Activated naive CD8-positive, alpha-beta T cell (primary cell): ENCODE results near the gene OXCT1.
"Not testable (repeated sequence)": the region's sequence is repeated elsewhere in the genome, so short reads cannot be mapped to it uniquely, and the experiment has no call there.

Experiments
- H3K27ac Mint-ChIP-seq: one replicate; pipeline ENCODE4 v1.8.0; 2021; ENCODE audit warnings: mixed read lengths
- H3K27me3 Mint-ChIP-seq: one replicate; pipeline ENCODE4 v1.8.0; 2021; ENCODE audit warnings: mixed read lengths
- H3K36me3 Mint-ChIP-seq: one replicate; pipeline ENCODE4 v1.8.0; 2021; ENCODE audit warnings: mixed read lengths
- H3K4me1 Mint-ChIP-seq: one replicate; pipeline ENCODE4 v1.8.0; 2021; ENCODE audit warnings: low read depth, mixed read lengths
- H3K4me3 Mint-ChIP-seq: one replicate; pipeline ENCODE4 v1.8.0; 2021; ENCODE audit warnings: mild to moderate bottlenecking, mixed read lengths
- H3K9me3 Mint-ChIP-seq: one replicate; pipeline ENCODE4 v1.8.0; 2021; ENCODE audit warnings: low read depth, mixed read lengths

Gene OXCT1

GRCh38 chr5:41821051-41821450 lies 49.2 kb downstream of the OXCT1 start:
- H3K4me3 Mint-ChIP-seq = no peak overlapping the region
- H3K36me3 Mint-ChIP-seq = peaks cover 34% of the 10 kb centered on the region
- peaks cover 21% of the 10 kb centered on the region for H3K4me1 Mint-ChIP-seq
- H3K9me3 Mint-ChIP-seq = no peaks in the 10 kb centered on the region
- H3K27ac Mint-ChIP-seq = no peak overlapping the region
- H3K27me3 Mint-ChIP-seq = no peaks in the 10 kb centered on the region

- H3K36me3 Mint-ChIP-seq = peaks cover 29% of the 10 kb centered on the region
- no peaks in the 10 kb centered on the region for H3K9me3 Mint-ChIP-seq
- no peak overlapping the region for H3K4me3 Mint-ChIP-seq
- peaks cover 21% of the 10 kb centered on the region for H3K4me1 Mint-ChIP-seq
- H3K27me3 Mint-ChIP-seq = no peaks in the 10 kb centered on the region
- no peak overlapping the region for H3K27ac Mint-ChIP-seq
Measured at GRCh38 chr5:41820150-41820549, 50.1 kb downstream of the OXCT1 start.

GRCh38 chr5:41817625-41818301 lies 52.5 kb downstream of the OXCT1 start:
- Mint-ChIP-seq H3K4me1 (peaks cover 24% of the 10 kb centered on the region), H3K27me3 (no peaks in the 10 kb centered on the region), H3K4me3 (no peak overlapping the region), H3K9me3 (no peaks in the 10 kb centered on the region), H3K36me3 (peaks cover 29% of the 10 kb centered on the region), H3K27ac (no peak overlapping the region)

- Mint-ChIP-seq H3K4me3 (no peak overlapping the region), H3K9me3 (no peaks in the 10 kb centered on the region), H3K27ac (no peak overlapping the region), H3K4me1 (peaks cover 26% of the 10 kb centered on the region), H3K27me3 (no peaks in the 10 kb centered on the region), H3K36me3 (peaks cover 26% of the 10 kb centered on the region)
Measured at GRCh38 chr5:41815663-41816229, 54.5 kb downstream of the OXCT1 start.

- Mint-ChIP-seq H3K27ac (no peak overlapping the region), H3K4me3 (no peak overlapping the region), H3K9me3 (no peaks in the 10 kb centered on the region), H3K27me3 (no peaks in the 10 kb centered on the region), H3K4me1 (peaks cover 29% of the 10 kb centered on the region), H3K36me3 (peaks cover 24% of the 10 kb centered on the region)
Measured at GRCh38 chr5:41815261-41815660, 55.0 kb downstream of the OXCT1 start.

- Mint-ChIP-seq H3K4me1 (peaks cover 38% of the 10 kb centered on the region), H3K36me3 (peaks cover 26% of the 10 kb centered on the region)
- not testable (repeated sequence) for H3K9me3 Mint-ChIP-seq, H3K4me3 Mint-ChIP-seq, H3K27ac Mint-ChIP-seq, H3K27me3 Mint-ChIP-seq
Measured at GRCh38 chr5:41814306-41814705, 55.9 kb downstream of the OXCT1 start.

GRCh38 chr5:41812156-41812555 lies 58.1 kb downstream of the OXCT1 start:
- no peaks in the 10 kb centered on the region for H3K9me3 Mint-ChIP-seq
- peaks cover 18% of the 10 kb centered on the region for H3K36me3 Mint-ChIP-seq
- no peak overlapping the region for H3K27ac Mint-ChIP-seq

GRCh38 chr5:41809128-41809527 lies 61.1 kb downstream of the OXCT1 start:
- Mint-ChIP-seq H3K27me3 (no peaks in the 10 kb centered on the region), H3K4me3 (no peak overlapping the region), H3K36me3 (peaks cover 37% of the 10 kb centered on the region), H3K9me3 (no peaks in the 10 kb centered on the region), H3K27ac (peak overlapping the region; percentile 10), H3K4me1 (peaks cover 32% of the 10 kb centered on the region)

More at GRCh38 chr5:41812156-41812555, 58.1 kb downstream of the OXCT1 start:
- H3K4me3 Mint-ChIP-seq = no peak overlapping the region
- no peaks in the 10 kb centered on the region for H3K27me3 Mint-ChIP-seq
- peaks cover 36% of the 10 kb centered on the region for H3K4me1 Mint-ChIP-seq

GRCh38 chr5:41808294-41808693 lies 61.9 kb downstream of the OXCT1 start:
- no peaks in the 10 kb centered on the region for H3K9me3 Mint-ChIP-seq
- no peak overlapping the region for H3K27ac Mint-ChIP-seq
- peaks cover 32% of the 10 kb centered on the region for H3K4me1 Mint-ChIP-seq
- H3K4me3 Mint-ChIP-seq = no peak overlapping the region
- H3K36me3 Mint-ChIP-seq = peaks cover 39% of the 10 kb centered on the region
- no peaks in the 10 kb centered on the region for H3K27me3 Mint-ChIP-seq

- Mint-ChIP-seq H3K27me3 (no peaks in the 10 kb centered on the region), H3K9me3 (no peaks in the 10 kb centered on the region), H3K27ac (no peak overlapping the region), H3K4me1 (peaks cover 3% of the 10 kb centered on the region), H3K36me3 (peaks cover 31% of the 10 kb centered on the region), H3K4me3 (no peak overlapping the region)
Measured at GRCh38 chr5:41797662-41798061, 72.6 kb downstream of the OXCT1 start.

- H3K9me3 Mint-ChIP-seq = no peaks in the 10 kb centered on the region
Measured at GRCh38 chr5:41796061-41796460, 74.2 kb downstream of the OXCT1 start.

GRCh38 chr5:41795125-41795524 lies 75.1 kb downstream of the OXCT1 start:
- Mint-ChIP-seq H3K36me3 (peaks cover 32% of the 10 kb centered on the region), H3K9me3 (no peaks in the 10 kb centered on the region), H3K4me3 (no peak overlapping the region), H3K4me1 (peaks cover 3% of the 10 kb centered on the region), H3K27me3 (no peaks in the 10 kb centered on the region), H3K27ac (no peak overlapping the region)

More at GRCh38 chr5:41796061-41796460, 74.2 kb downstream of the OXCT1 start:
- H3K4me3 Mint-ChIP-seq = no peak overlapping the region
- H3K36me3 Mint-ChIP-seq = peaks cover 37% of the 10 kb centered on the region
- no peaks in the 10 kb centered on the region for H3K27me3 Mint-ChIP-seq
- peaks cover 3% of the 10 kb centered on the region for H3K4me1 Mint-ChIP-seq
- no peak overlapping the region for H3K27ac Mint-ChIP-seq

- Mint-ChIP-seq H3K27ac (no peak overlapping the region), H3K36me3 (peaks cover 29% of the 10 kb centered on the region), H3K27me3 (no peaks in the 10 kb centered on the region), H3K4me3 (no peak overlapping the region), H3K9me3 (no peaks in the 10 kb centered on the region), H3K4me1 (peaks cover 3% of the 10 kb centered on the region)
Measured at GRCh38 chr5:41794471-41794870, 75.8 kb downstream of the OXCT1 start.

- Mint-ChIP-seq H3K27me3 (no peaks in the 10 kb centered on the region), H3K36me3 (peaks cover 30% of the 10 kb centered on the region), H3K4me3 (no peak overlapping the region), H3K9me3 (no peaks in the 10 kb centered on the region), H3K4me1 (peaks cover 3% of the 10 kb centered on the region), H3K27ac (no peak overlapping the region)
Measured at GRCh38 chr5:41793141-41793770, 77.0 kb downstream of the OXCT1 start.

GRCh38 chr5:41790038-41790776 lies 80.0 kb downstream of the OXCT1 start:
- Mint-ChIP-seq H3K4me3 (no peak overlapping the region), H3K27me3 (no peaks in the 10 kb centered on the region), H3K9me3 (no peaks in the 10 kb centered on the region), H3K4me1 (peaks cover 3% of the 10 kb centered on the region), H3K27ac (no peak overlapping the region), H3K36me3 (peaks cover 17% of the 10 kb centered on the region)
